ENCODE data around the gene CLDN1.

GRCh38 chr3:190308154-190308553 is 14.1 kb downstream of the CLDN1 start:
- TF ChIP-seq CEBPB (IDR thresholded peaks at IDR 0.05; ENCODE audit: low read depth, low read length) (no peak), CTCF (conservative IDR thresholded peaks at IDR 0.05; ENCODE audit: low read depth, low read length) (no peak), POLR2A (IDR thresholded peaks at IDR 0.05; ENCODE audit: low read depth, low read length) (no peak), MXI1 (IDR thresholded peaks at IDR 0.05; ENCODE audit: borderline replicate concordance, low read depth, low read length) (no peak), RCOR1 (IDR thresholded peaks at IDR 0.05; ENCODE audit: insufficient replicate concordance, low read length) (no peak), RFX5 (IDR thresholded peaks at IDR 0.05; ENCODE audit: low read depth, low read length) (no peak), MAFK (IDR thresholded peaks at IDR 0.05; ENCODE audit: low read depth, low read length) (no peak), MAZ (IDR thresholded peaks at IDR 0.05; ENCODE audit: borderline replicate concordance, low read depth, low read length) (no peak), USF2 (IDR thresholded peaks at IDR 0.05; ENCODE audit: low read depth, low read length) (no peak), FOS (IDR thresholded peaks at IDR 0.05; ENCODE audit: low read depth, low read length) (no peak), ELK1 (IDR thresholded peaks at IDR 0.05; ENCODE audit: borderline replicate concordance, low read depth, low read length) (no peak), RAD21 (IDR thresholded peaks at IDR 0.05; ENCODE audit: low read length) (no peak), NFE2L2 (IDR thresholded peaks at IDR 0.05; ENCODE audit: low read depth, low read length) (no peak)

All from IMR-90 (cell line).